NCI-H2196 treated with DMSO at 0.1 percent for 48 hours (cell line): ENCODE data around the gene LY6G6D.
"Not testable (repeated sequence)": the region's sequence is repeated elsewhere in the genome, so short reads cannot be mapped to it uniquely, and the experiment has no call there.

Experiments used
- DNase-seq: peaks from one replicate; lab custom pipeline; 2025; ENCODE audit not compliant: unreplicated experiment; lab: John Stamatoyannopoulos, UW

LY6G6D gene

DNA sequence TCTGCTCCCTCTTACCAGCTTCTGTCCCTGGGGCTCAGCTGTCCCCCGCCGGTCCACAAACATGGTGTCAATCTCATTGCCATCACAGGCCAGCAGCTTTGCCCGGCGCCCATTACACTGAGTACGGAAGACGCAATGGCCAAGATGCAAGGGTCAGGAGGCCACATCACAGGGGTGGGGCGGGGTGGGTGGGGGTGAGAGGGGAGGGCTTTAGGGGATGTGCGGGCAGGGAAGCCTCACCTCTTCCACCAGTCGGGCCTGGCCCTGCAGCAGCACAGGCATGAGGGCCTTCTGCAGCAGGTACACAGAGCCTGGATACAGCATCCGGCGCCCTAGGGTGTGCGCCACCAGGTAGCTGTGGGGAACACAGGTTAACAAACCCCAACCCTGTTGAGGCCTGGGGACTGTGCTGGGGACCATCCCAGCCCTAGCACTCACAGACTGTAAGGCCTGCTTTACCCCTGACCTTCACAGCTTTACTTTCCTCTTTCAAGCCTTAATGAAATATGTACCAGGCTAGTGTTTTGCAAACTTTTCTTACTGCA lies 23.5 kb upstream of the LY6G6D start:
- DNase-seq, result no peak

DNA sequence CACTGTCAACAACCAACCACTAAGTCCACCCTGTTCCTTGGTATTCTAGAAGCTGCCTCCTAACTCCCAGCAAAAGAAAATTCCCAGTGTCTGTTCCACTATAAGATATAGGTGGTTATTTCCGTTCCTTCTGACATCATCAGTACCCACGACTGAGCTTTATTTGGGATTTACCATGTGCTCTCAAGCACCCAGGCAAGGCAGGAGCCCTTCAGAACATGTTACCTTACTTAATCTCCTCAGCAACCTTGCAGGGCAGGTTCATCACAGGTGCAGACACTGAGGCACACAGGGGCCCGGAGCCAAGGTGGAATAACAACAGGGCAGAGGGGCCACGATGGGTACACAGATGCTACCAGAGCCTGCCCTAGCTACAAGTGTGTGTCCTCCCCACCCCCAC lies 22.8 kb upstream of the LY6G6D start:
- no peak for DNase-seq

GRCh38 chr6:31692886-31693285 lies 22.3 kb upstream of the LY6G6D start:
- no peak for DNase-seq

DNA sequence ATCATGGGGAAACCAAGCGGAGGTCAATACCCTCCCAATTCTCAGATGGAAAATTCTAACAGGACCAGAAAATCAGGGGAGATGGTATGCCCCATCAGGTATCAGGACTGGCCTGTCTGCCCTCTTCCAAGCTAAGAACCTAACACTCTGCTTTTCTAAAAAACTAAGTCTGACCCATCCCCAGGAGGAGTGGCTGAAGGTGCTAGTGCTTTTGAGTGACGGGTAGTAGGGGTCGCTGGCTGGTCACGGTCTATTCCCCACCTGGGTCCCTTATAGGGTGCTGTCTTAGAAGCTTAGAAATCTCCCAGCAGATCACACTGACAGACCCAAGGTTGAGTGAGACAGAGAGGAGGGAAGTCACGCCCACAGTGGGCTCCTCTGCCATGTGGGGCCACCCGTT lies 21.6 kb upstream of the LY6G6D start:
- DNase-seq, result no peak

DNA sequence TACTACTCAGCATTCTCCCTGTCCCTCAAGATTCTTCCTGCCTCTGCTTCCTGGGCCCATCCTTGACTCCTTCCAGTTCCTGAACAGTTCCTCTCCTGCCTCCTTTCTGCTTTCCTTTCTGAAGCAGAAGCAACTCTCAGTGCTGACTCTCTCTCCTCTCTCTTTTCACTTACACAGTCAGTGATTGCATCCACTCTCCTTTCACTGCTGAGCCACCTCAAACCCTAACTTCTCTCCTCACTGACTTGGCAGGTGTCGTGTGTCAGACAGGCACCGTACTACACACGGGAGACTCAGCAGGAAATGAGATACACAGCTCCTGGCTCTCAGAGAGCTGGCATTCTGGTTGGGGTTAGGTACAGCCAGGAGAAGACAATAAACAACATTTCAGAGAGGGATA lies 17.6 kb upstream of the LY6G6D start:
- no peak for DNase-seq

DNA sequence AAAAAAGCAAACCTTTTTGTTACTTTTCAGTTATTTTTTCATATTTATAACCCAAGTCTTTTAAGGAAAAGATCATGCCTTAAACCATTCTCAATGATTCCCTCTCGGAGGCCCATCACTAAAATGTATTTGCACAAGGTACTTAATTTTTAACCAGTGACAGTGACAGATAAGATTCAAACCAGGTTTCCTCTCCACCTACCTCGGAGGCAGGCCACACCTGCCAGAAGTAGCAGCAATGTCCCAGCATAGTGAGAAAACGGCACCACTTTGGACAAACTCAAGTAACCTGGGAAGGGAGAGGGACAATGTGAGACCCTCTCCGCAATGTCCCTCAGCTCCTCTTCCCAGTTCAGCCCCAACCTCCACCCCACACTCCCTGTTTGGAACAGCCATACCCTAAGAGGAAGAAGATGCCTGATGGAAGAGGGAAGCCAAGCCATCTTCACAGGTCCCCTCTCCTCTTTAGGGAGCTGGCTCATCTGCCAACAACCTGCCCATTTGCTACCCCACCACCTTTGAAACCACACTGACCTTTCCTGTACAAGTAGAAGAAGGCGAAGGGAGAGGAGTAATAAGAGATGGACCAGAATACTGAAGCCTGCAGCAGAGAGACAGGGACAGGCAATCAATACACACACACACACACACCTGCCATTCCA lies 14.3 kb upstream of the LY6G6D start:
- DNase-seq, result no peak

DNA sequence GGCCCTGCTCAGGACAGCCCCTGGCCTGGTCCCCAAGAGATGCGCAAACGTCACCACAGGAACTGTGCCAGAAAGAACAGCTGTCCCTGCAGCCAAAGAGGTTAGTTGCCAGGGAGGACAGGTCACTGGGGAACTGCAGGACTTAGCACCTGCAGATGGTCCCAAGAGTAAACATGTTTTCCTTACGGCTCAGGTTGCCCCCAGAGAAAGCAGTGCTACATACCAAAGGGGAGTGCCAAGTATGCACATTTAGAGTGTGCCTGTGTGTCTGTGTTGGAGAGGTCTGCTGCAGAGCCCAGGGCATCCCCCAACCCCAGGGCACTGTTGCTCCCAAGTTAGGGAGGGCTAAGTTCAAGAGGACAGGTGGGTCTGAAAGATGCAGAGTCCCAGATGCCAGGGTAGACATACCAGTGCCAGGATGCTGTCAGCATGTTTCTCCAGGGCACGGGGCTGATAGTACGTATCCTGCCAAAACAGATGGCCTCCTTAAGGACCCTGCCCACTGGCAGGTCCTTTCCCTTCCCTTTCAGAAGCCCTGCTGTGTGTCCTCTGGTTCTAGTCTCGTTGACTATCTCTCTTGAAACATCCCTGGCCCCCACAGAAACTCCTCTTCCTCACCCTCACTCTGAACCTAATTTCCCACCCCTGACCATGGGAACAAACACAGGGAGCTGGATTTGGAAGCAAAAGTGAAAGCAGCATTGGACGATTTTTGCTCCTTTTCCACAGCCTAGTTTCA lies 13.3 kb upstream of the LY6G6D start:
- peak; percentile 37 for DNase-seq

DNA sequence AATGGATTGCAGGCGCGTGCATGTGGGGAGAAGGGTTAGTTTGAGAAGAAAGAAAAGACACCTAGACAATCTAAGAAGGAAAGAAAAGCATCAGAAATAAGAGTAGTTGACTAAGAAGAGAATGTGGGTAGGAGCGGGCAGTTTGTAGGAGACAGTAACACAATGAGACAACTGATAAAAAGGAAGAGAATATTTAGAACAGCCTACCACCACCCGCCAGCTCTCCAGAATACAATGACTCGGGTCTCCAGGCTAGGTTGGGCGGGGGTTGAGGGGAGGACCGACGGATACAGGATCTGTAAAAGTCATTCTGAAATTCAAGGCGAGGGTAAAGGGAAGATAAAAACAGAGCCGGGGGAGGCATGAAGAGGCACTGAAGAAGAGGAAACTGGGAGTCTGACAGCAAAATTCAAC lies 12.7 kb upstream of the LY6G6D start:
- no peak for DNase-seq

DNA sequence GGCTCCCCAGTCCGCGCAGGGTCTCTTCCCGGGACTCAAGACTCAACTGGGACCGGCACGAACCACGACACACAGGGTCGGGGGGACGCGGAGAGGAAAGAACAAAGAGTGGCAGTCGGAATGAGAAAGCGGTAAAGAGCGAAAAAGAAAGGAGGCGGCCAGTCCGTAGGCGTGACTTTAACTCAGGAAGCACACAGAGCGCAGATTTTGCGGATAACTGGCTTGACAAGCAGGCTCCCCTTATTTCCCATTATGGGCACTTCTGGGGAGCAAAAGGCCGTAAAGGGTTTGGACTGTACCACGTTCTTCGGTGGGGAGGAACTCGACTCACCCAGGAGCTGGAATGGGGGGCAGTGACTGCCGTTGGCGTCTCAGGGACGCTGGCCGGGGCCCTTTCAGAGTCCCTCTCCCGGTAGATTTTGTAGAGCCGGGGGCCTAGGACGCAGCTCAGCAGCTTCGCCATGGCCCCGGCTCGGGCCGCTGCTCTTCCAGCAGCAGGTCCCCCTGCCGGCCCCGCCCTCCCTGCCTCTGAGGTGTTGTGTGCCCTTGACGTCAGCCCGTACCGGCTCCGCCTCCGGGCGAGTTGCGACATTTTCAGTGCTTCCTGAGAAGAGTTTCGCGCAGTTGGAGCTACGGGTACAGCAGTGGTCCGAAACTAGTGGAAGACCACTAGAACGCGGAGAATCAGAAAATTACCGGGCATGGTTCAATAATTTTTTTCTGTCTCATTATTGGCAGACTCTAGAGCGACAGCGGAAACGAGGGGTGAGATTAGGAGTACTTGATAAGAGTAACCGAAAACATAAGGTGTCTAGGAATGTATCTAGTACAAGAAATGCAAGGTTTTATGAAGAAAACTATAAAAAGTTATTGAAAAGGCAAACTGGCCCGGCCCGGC lies 12.1 kb upstream of the LY6G6D start, which contains the start of gene ABHD16A:
Gene ABHD16A (minus strand): TSS at position 506 of the 898 bp plus-strand sequence. CDS start 43 bp downstream, at position 463.
- DNase-seq, result peak; percentile 88

DNA sequence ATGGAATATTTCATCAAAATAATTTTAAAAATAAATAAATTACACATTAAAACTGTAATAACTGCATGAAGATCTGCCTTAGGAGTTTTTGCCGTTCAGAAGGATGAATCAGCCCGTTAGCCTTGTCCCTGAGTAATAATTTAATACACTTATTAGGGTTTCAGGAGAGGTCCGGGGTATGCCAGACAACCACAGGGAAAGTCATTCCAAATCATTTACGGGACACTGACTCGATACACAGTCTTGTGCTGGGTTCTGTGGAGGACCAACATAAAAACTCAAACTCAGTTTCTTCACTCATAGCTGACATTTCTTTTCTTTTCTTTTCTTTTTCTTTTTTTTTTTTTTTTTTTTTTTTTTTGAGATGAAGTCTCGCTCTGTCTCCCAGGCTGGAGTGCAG lies 9.2 kb upstream of the LY6G6D start:
- no peak for DNase-seq

GRCh38 chr6:31706599-31706998 lies 8.5 kb upstream of the LY6G6D start, which contains the start of gene LY6G6F:
Gene LY6G6F, plus strand, starts transcription at chr6:31706866. Its CDS starts 41 bp downstream, at chr6:31706907.
- DNase-seq, result no peak

DNA sequence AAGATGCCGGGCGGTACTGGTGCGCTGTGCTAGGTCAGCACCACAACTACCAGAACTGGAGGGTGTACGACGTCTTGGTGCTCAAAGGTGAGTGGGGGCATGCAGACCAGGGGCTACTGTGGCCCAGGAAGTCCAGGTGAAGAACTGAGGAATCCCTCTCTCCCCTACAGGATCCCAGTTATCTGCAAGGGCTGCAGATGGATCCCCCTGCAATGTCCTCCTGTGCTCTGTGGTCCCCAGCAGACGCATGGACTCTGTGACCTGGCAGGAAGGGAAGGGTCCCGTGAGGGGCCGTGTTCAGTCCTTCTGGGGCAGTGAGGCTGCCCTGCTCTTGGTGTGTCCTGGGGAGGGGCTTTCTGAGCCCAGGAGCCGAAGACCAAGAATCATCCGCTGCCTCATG lies 7.4 kb upstream of the LY6G6D start:
- no peak for DNase-seq

GRCh38 chr6:31708224-31708623 lies 6.9 kb upstream of the LY6G6D start:
- DNase-seq, result no peak

GRCh38 chr6:31709157-31709556 lies 6.0 kb upstream of the LY6G6D start:
- DNase-seq, result not testable (repeated sequence)

DNA sequence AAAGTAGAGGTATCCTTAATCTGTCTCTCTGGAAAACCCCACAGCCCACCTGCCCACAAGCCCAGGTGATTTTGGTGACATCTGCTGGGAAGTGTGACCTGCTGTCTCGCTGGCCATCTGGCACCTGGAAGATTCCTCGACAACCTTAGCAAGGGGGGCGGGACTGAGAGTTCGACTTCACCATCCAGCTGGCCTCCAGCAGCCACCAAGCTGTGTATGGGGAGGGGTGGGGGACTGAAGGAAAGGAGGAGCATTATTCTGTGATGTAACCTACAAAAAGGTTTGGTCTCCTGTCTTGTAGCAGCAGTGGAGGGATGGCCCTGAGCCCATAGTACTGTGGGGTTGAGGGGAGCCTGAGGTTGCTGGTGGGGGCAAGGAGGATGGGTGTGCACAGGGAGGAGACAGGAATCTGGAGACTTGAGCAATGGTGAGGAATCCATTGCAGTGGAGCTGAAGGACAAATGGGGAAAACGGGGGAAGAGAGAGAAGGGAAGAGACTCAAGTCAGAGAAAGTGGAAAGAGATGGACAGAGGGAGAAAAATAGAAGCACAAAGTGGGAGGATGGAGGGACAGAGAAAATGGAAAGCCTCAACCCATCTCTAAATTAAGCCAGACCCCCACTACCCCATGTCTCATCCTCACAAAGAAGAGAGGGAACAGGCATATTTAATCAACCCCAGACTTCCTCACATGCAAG lies 4.5 kb upstream of the LY6G6D start:
- no peak for DNase-seq

DNA sequence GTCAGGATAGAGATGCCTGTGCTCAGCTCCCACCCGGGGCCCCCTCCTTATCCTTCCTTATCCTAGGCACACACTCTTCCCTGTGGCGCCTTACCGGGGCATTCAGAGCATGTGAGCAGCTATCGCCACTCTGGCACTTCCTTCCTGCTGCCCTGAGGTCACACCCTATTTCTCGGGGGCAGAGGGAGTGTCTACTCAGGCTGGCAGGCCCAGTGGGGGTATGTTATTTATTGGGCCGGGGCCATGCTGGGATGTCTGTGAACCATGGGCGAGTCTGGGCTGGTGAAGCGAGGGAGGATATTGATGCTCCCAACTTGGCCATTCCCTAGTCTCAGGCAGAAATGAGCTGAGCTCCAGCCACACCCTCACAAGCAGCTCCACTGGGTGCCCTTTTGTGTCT lies 3.9 kb upstream of the LY6G6D start:
- no peak for DNase-seq

- no peak for DNase-seq
These were observed 2.9 kb upstream of the LY6G6D start for GRCh38 chr6:31712296-31712695.

GRCh38 chr6:31713465-31713864 lies 1.7 kb upstream of the LY6G6D start:
- DNase-seq, result no peak

DNA sequence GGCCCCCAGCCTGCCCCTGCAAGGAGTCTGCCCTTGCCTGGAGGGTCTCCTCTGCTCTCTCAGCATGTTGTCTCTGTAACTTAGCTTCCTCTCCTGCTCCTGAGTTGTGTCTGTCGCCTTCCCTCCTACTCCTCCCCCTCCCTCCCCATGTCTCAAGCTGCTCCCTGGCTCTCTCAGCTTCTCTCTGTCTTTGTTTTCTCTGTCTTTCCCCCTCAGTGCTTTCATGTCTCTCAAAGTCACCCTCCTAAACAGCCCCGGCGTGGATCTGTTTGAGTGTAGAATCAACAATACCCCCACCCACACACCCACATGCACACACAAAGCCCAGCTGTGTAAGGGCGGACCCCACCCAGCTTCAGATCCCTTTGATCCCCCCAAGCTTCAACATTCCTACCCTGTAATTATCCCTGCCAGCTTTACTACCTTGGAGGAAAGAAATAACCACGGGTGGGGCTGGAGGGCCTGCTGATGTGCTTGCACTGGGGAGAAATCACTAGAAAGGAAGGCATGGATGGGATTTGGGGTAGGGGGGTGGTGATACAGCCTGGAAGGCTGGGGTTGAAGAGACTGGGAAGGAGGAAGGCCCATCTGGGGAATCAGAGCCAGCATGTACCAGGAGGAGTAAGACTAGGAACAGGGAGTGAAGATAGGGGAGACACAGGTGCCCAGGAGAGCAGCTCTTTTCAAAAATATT lies 1.0 kb upstream of the LY6G6D start:
- DNase-seq, result no peak
